ENCODE results near the gene MAD1L1.

DNA sequence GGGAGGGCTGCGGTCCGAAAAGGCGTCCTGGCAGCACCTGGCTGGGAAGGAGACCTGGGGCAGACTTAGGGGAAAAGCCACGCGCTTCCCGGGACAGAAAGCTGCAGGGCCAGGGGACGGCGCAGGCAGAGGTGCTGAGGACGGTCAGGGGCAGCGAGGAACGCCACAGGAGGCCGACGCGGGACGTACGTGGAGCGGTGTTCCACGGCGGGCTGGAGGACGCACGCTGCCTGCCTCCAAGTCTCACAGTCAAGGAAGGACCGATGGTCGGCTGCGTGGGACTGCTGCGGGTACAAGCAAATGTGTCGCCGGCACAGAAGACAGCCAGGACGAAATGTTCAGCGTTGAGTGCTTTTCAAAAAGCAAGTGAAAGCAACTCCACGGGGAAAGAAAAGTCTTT is 317.4 kb downstream of the MAD1L1 start:
- TF ChIP-seq, protein P1, sequence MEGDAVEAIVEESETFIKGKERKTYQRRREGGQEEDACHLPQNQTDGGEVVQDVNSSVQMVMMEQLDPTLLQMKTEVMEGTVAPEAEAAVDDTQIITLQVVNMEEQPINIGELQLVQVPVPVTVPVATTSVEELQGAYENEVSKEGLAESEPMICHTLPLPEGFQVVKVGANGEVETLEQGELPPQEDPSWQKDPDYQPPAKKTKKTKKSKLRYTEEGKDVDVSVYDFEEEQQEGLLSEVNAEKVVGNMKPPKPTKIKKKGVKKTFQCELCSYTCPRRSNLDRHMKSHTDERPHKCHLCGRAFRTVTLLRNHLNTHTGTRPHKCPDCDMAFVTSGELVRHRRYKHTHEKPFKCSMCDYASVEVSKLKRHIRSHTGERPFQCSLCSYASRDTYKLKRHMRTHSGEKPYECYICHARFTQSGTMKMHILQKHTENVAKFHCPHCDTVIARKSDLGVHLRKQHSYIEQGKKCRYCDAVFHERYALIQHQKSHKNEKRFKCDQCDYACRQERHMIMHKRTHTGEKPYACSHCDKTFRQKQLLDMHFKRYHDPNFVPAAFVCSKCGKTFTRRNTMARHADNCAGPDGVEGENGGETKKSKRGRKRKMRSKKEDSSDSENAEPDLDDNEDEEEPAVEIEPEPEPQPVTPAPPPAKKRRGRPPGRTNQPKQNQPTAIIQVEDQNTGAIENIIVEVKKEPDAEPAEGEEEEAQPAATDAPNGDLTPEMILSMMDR (IDR thresholded peaks at IDR 0.05) = no peak
- TF ChIP-seq POLR2A (IDR thresholded peaks at IDR 0.05) = no peak
